Prostate gland (tissue), 2 donors: ENCODE measurements around the gene LGALS12. TPM values are rescaled to one million over a fixed set of nuclear protein-coding genes. Genes with fewer than 3 reads are reported as not detected.
"Not testable (repeated sequence)": the region's sequence is repeated elsewhere in the genome, so short reads cannot be mapped to it uniquely, and the experiment has no call there.

Source experiments
- DNase-seq: peaks from one replicate; pipeline ENCODE4 v3.0.0-alpha.2; 2019; ENCODE audit warnings: low spot score
- H3K27ac ChIP-seq, 2 donors: fragments of 200-600 bp; sonication (generic); 2 replicates each; pipeline ENCODE4 v1.5.1; 2017 to 2019
- H3K27me3 ChIP-seq: fragments of 200-600 bp; sonication (generic); replicated peaks from 2 replicates; pipeline ENCODE4 v1.5.1; 2019; ENCODE audit not compliant: insufficient read depth
- H3K36me3 ChIP-seq, 2 donors: fragments of 200-600 bp; sonication (generic); 1 replicate in 1 of 2; 2 replicates in 1 of 2; pipeline versions ENCODE4 v1.5.1 to v1.8.1; 2017 to 2019
- H3K4me1 ChIP-seq: fragments of 200-600 bp; sonication (generic); replicated peaks from 2 replicates; pipeline ENCODE4 v1.5.1; 2019
- H3K4me3 ChIP-seq, 2 donors: fragments of 200-600 bp; sonication (generic); 2 replicates each; pipeline ENCODE4 v1.5.1; 2017 to 2019
- H3K9me3 ChIP-seq: fragments of 200-600 bp; sonication (generic); 2 replicates; pipeline ENCODE4 v1.5.1; 2017
- POLR2A ChIP-seq: fragments of 450-650 bp; IDR thresholded peaks from one replicate; pipeline ENCODE4 v1.6.1; 2016; ENCODE audit warnings: antibody characterized with exemption, mild to moderate bottlenecking
- POLR2AphosphoS5 ChIP-seq: sonication (generic); formaldehyde crosslinking; IDR thresholded peaks from one replicate; pipeline ENCODE4 v1.6.1; 2017; ENCODE audit warnings: antibody characterized with exemption
- WGBS: methylation state at CpG from one replicate; pipeline ENCODE4 v1.1.5; 2018; 5-methylcytosine and 5-hydroxymethylcytosine counted together
- intact Hi-C: fragments of 100-400 bp; cut with DNase I; formaldehyde crosslinking; loops from one replicate; pipeline ENCODE4 v1.14.2; 2022
- total RNA-seq, 2 donors: library from RNA; depleted of rRNA; stranded (reverse); fragments of >200 nt; gene quantifications; one replicate each; pipeline ENCODE4 v1.1.0, GENCODE V29; 2016
- TF ChIP-seq, protein P1 (sequence below), 4 experiments: fragments of 200-600 bp in 2 of 4; fragments of 450-650 bp in 2 of 4; sonication (generic) in 2 of 4; IDR thresholded peaks; 1 replicate in 3 of 4; 2 replicates in 1 of 4; pipeline ENCODE4 v1.5.1; 2016 to 2019; ENCODE audit warnings: antibody characterized with exemption in 4 of 4, mild to moderate bottlenecking in 2 of 4, moderate library complexity in 2 of 4

Gene LGALS12
- total RNA-seq, 2 donors from 2014 or later = not detected

DNA sequence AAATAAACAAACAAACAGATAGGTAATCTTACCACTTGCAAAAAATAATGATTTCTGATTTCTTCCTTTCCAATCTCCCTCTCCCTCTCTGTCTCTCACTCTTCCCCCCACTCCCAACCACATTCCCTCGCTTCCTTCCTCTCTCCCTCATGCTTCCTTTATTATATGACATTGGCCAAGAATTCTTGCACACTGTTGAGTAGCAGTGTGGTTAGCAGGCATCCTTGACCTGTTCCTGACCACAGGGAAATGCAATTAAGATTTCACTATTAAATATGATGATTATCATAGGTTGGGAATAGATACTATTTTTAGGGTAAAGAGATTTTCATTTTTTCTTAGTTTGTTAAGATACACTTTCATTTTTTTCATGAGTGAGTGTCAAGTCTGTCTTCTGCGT, 16.0 kb downstream of the LGALS12 start:
- Histone ChIP-seq H3K27me3 (no peaks in the 10 kb centered on the region), H3K9me3 (no peaks in the 10 kb centered on the region), H3K36me3 (no peaks in the 10 kb centered on the region), H3K27ac (no peak overlapping the region), H3K4me1 (no peaks in the 10 kb centered on the region), H3K4me3 (no peak overlapping the region)
- intact Hi-C loops = no loop called here
- TF ChIP-seq POLR2AphosphoS5 = no peak
- no peak for TF ChIP-seq POLR2A
- TF ChIP-seq, protein P1, sequence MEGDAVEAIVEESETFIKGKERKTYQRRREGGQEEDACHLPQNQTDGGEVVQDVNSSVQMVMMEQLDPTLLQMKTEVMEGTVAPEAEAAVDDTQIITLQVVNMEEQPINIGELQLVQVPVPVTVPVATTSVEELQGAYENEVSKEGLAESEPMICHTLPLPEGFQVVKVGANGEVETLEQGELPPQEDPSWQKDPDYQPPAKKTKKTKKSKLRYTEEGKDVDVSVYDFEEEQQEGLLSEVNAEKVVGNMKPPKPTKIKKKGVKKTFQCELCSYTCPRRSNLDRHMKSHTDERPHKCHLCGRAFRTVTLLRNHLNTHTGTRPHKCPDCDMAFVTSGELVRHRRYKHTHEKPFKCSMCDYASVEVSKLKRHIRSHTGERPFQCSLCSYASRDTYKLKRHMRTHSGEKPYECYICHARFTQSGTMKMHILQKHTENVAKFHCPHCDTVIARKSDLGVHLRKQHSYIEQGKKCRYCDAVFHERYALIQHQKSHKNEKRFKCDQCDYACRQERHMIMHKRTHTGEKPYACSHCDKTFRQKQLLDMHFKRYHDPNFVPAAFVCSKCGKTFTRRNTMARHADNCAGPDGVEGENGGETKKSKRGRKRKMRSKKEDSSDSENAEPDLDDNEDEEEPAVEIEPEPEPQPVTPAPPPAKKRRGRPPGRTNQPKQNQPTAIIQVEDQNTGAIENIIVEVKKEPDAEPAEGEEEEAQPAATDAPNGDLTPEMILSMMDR (IDR thresholded peaks at IDR 0.05) = no peak
- no peak for DNase-seq
- WGBS = 91% methylated on average over 2 of the region's 2 CpGs

DNA sequence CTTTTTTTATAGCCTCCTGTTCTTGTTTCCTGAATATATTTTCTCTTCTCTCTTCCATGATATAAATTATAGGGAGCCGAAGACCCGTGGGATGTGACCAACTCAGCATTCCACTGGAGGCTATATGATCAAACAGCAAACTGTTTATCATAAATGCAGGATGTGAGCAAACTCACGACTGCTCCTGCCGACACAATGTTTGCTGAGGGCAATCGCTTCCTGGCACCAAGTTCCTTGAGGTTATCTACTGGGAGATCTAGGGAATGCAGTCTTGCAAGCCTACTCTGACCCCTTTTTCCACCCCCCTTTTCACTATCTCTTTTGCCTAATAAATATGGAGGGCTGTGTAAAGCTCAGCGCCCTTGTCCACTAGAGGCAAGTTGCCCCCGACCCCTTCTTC, 17.3 kb downstream of the LGALS12 start:
- WGBS = 58% methylated on average over 7 of the region's 7 CpGs
- H3K36me3 ChIP-seq = no peaks in the 10 kb centered on the region
- intact Hi-C loops = no loop called here
- H3K27ac ChIP-seq = no peak overlapping the region
- no peaks in the 10 kb centered on the region for H3K4me1 ChIP-seq
- TF ChIP-seq POLR2A (no peak), POLR2AphosphoS5 (no peak)
- TF ChIP-seq, protein P1 (IDR thresholded peaks at IDR 0.05) = no peak
- no peaks in the 10 kb centered on the region for H3K27me3 ChIP-seq
- no peak for DNase-seq
- no peaks in the 10 kb centered on the region for H3K9me3 ChIP-seq
- H3K4me3 ChIP-seq = no peak overlapping the region

DNA sequence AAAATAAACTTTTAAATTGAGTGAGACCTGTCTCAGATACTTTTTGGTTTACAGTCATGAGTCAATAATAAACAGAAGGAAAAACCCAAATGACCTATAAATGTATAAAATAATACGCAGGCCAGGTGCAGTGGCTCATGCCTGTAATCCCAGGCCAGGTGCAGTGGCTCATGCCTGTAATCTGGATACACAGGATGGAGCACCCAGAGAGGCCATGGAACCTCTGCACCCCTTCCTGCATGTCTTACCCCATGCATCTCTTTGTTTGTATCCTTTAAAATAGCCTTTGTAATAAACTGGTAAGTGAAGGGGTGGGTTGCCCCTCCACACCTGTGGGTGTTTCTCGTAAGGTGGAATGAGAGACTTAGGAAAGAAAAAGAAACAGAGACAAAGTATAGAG, 21.8 kb downstream of the LGALS12 start:
- no peaks in the 10 kb centered on the region for H3K36me3 ChIP-seq
- 89% methylated on average over 2 of the region's 2 CpGs for WGBS
- H3K4me1 ChIP-seq = no peaks in the 10 kb centered on the region
- intact Hi-C loops = no loop called here
- no peak overlapping the region for H3K4me3 ChIP-seq
- no peak overlapping the region for H3K27ac ChIP-seq
- no peak for DNase-seq
- TF ChIP-seq POLR2A (no peak), POLR2AphosphoS5 (no peak)
- TF ChIP-seq, protein P1 (IDR thresholded peaks at IDR 0.05) = no peak
- H3K9me3 ChIP-seq = no peaks in the 10 kb centered on the region
- no peaks in the 10 kb centered on the region for H3K27me3 ChIP-seq

DNA sequence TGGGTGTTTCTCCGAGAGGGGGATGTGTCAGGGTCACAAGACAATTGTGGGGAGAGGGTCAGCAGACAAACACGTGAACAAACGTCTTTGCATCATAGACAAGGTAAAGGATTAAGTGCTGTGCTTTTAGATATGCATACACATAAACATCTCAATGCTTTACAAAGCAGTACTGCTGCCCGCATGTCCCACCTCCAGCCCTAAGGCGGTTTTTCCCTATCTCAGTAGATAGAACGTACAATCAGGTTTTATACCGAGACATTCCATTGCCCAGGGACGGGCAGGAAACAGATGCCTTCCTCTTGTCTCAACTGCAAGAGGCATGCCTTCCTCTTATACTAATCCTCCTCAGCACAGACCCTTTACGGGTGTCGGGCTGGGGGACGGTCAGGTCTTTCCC, 22.3 kb downstream of the LGALS12 start:
- DNase-seq, H3K9me3 ChIP-seq, H3K4me3 ChIP-seq, H3K27me3 ChIP-seq, H3K4me1 ChIP-seq, H3K36me3 ChIP-seq, H3K27ac ChIP-seq, intact Hi-C loops: not testable (repeated sequence)
- 63% methylated on average over 8 of the region's 11 CpGs for WGBS

DNA sequence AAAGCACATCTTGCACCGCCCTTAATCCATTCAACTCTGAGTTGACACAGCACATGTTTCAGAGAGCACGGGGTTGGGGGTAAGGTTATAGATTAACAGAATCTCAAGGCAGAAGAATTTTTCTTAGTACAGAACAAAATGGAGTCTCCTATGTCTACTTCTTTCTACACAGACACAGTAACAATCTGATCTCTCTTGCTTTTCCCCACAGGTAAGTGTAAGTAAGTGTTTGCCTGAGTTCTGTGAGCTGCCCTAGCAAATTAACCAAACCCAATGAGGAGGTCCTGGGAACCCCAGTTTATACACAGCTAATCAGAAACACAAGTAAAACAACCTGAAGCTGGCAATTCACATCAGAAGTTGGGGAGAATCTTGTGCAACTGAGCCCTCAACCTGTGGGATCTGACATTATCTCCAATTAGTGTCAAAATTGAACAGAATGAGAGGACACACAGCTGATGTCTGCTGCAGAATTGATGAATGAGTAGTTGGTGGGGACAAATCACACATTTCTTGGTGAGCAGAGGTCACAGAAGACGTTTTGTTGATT, 22.9 kb downstream of the LGALS12 start:
- DNase-seq, H3K27me3 ChIP-seq, intact Hi-C loops, H3K9me3 ChIP-seq, H3K36me3 ChIP-seq, H3K4me1 ChIP-seq, H3K4me3 ChIP-seq, H3K27ac ChIP-seq: not testable (repeated sequence)
- WGBS = 68% methylated on average over 1 of the region's 3 CpGs

DNA sequence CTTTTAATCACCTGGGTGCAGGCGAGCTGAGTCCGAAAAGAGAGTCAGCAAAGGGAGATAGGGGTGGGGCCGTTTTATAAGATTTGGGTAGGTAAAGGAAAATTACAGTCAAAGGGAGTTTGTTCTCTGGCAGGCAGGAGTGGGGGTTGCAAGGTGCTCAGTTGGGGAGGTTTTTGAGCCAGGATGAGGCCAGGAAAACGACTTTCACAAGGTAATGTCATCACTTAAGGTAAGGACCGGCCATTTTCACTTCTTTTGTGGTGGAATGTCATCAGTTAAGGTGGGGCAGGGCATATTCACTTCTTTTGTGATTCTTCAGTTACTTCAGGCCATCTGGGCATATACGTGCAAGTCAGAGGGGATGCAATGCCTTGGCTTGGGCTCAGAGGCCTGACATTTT, 23.5 kb downstream of the LGALS12 start:
- H3K4me1 ChIP-seq, H3K27ac ChIP-seq, H3K36me3 ChIP-seq, intact Hi-C loops, H3K27me3 ChIP-seq, H3K9me3 ChIP-seq, H3K4me3 ChIP-seq, DNase-seq: not testable (repeated sequence)
- WGBS = 78% methylated on average over 6 of the region's 6 CpGs
